Body of pancreas (tissue), 4 donors: Measurements from ENCODE around the gene ZFPL1. TPM values are rescaled to one million over a fixed set of nuclear protein-coding genes. Genes with fewer than 3 reads are reported as not detected.
A peak's percentile ranks its signal among the peaks of the same experiment; 100 is the strongest.

ENCODE experiments used
- ATAC-seq: fragments of 150-250 bp; one replicate; pipeline ENCODE4 v1.9.1; 2016
- DNase-seq, 4 donors: peaks; one replicate each; pipeline ENCODE4 v3.0.0-alpha.2; 2019
- H3K27ac ChIP-seq, 4 donors: fragments of 200-600 bp; sonication (generic); 1 replicate in 3 of 4; 2 replicates in 1 of 4; pipeline versions ENCODE4 v1.5.1 to v1.6.1; 2016 to 2019; ENCODE audit warnings: mild to moderate bottlenecking in 1 of 4, mixed read lengths in 1 of 4, moderate library complexity in 1 of 4
- H3K27me3 ChIP-seq, 2 donors: fragments of 200-600 bp; sonication (generic); one replicate each; pipeline ENCODE4 v1.6.0; 2016; ENCODE audit warnings: mild to moderate bottlenecking in 1 of 2
- H3K36me3 ChIP-seq, 2 donors: fragments of 200-600 bp; sonication (generic); replicated peaks in 1 of 2; 2 replicates each; pipeline ENCODE4 v1.5.1; 2016; ENCODE audit warnings: low read depth in 2 of 2; ENCODE audit not compliant: insufficient read depth in 1 of 2
- H3K4me1 ChIP-seq: fragments of 200-600 bp; sonication (generic); one replicate; pipeline ENCODE4 v1.6.0; 2016
- H3K4me3 ChIP-seq, 2 donors: fragments of 200-600 bp; sonication (generic); 1 replicate in 1 of 2; 2 replicates in 1 of 2; pipeline ENCODE4 v1.5.1; 2016 to 2019
- H3K9me3 ChIP-seq, 3 donors: fragments of 200-600 bp; sonication (generic); 1 replicate in 2 of 3; 2 replicates in 1 of 3; pipeline ENCODE4 v1.5.1; 2016
- CTCF ChIP-seq, 7 experiments: fragments of 450-650 bp in 4 of 7; fragments of 200-600 bp in 3 of 7; sonication (generic) in 3 of 7; IDR thresholded peaks; one replicate each; pipeline ENCODE4 v1.5.1; 2016 to 2019; ENCODE audit warnings: antibody characterized with exemption in 7 of 7
- POLR2A ChIP-seq, 3 donors: fragments of 450-650 bp; IDR thresholded peaks; one replicate each; pipeline ENCODE4 v1.6.1; 2016; ENCODE audit warnings: antibody characterized with exemption in 3 of 3, mild to moderate bottlenecking in 2 of 3
- WGBS, 2 donors: methylation state at CpG; one replicate each; pipeline ENCODE4 v1.1.5; 2017; 5-methylcytosine and 5-hydroxymethylcytosine counted together
- intact Hi-C: fragments of 100-400 bp; cut with DNase I; formaldehyde crosslinking; loops from one replicate; pipeline ENCODE4 v1.15.1; 2023
- total RNA-seq, 2 donors: library from RNA; depleted of rRNA; stranded (reverse); fragments of >200 nt; gene quantifications; one replicate each; pipeline ENCODE4 v1.1.0, GENCODE V29; 2016

Gene ZFPL1
- total RNA-seq, 2 donors from 2014 or later = 23.1 to 29.3 TPM

- peak; percentile 37 for ATAC-seq
- TF ChIP-seq CTCF (IDR thresholded peaks at IDR 0.05) (peak; percentile 94 to 99 (median 96)), POLR2A (IDR thresholded peaks at IDR 0.05) (no peak)
- 6 to 8% methylated on average over 17 to 18 of the region's 18 CpGs for WGBS, 2 donors
Observed at GRCh38 chr11:65110354-65110861, 26.4 kb downstream of the ZFPL1 start.

DNA sequence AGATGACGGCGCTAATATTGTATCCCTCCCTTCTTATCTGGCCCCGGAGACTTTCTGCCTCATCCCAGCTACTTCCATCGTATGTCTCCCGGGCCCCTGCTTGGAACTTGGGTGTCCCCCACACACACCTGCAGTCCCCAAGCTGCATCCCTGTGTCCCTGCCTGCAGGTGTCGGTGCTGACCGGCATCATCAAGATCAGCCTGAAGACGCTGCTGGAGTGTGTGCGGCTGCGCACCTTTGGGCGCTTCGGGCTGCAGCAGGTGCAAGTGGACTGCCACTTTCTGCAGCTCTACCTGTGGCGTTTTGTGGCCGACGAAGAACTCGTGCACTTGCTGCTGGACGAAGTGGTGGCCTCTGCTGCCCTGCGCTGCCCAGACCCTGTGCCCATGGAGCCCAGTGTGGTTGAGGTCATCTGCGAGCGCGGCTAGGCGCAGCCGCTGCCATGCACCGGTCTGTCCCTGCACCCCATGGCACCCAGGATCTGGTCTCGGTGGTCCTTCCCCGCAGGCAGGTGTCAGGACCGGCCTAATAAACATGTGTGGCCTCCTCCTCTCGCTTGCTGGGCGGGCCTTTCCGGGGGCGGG lies 27.2 kb downstream of the ZFPL1 start:
- H3K27me3 ChIP-seq = no peaks in the 10 kb centered on the region
- no peak for ATAC-seq
- no peak for TF ChIP-seq POLR2A (IDR thresholded peaks at IDR 0.05)
- TF ChIP-seq CTCF (IDR thresholded peaks at IDR 0.05) = no peak
- peak in 1 of 4 donors; percentile 24 for DNase-seq
- H3K36me3 ChIP-seq = peaks cover 0 to 7% of the 10 kb centered on the region in 2 donors
- H3K27ac ChIP-seq = peak overlapping the region in 3 of 4 donors; percentile 83 to 93 (median 92)
- no peaks in the 10 kb centered on the region for H3K9me3 ChIP-seq
- no peak overlapping the region for H3K4me3 ChIP-seq
- WGBS, 2 donors = 51 to 57% methylated on average over 31 of the region's 31 CpGs
- peaks cover 59% of the 10 kb centered on the region for H3K4me1 ChIP-seq
- intact Hi-C loops = no loop called here

More at GRCh38 chr11:65110354-65110861, 26.4 kb downstream of the ZFPL1 start:
- no peaks in the 10 kb centered on the region for H3K27me3 ChIP-seq
- peaks cover 54% of the 10 kb centered on the region for H3K4me1 ChIP-seq
- peaks cover 0 to 7% of the 10 kb centered on the region in 2 donors for H3K36me3 ChIP-seq
- H3K4me3 ChIP-seq = no peak overlapping the region
- peak overlapping the region in 3 of 4 donors; percentile 42 to 93 (median 83) for H3K27ac ChIP-seq
- peak; percentile 88 to 94 (median 90) for DNase-seq
- intact Hi-C loops = no loop called here
- no peaks in the 10 kb centered on the region for H3K9me3 ChIP-seq

GRCh38 chr11:65111744-65112545 lies 27.9 kb downstream of the ZFPL1 start, which contains the start of gene TM7SF2:
TSS of gene TM7SF2 (plus strand) at chr11:65111872. CDS start at chr11:65112016, 144 bp downstream.
- intact Hi-C loops = no loop called here
- Histone ChIP-seq H3K36me3 (peaks cover 0 to 7% of the 10 kb centered on the region in 2 donors), H3K4me1 (peaks cover 66% of the 10 kb centered on the region), H3K4me3 (peak within 1 kb of the TSS; percentile 20 to 66), H3K9me3 (no peaks in the 10 kb centered on the region), H3K27ac (peak within 1 kb of the TSS; percentile 70 to 93 (median 88)), H3K27me3 (no peaks in the 10 kb centered on the region)
- TF ChIP-seq CTCF (IDR thresholded peaks at IDR 0.05) = peak in 1 of 7 experiments; percentile 7
- TF ChIP-seq POLR2A (IDR thresholded peaks at IDR 0.05) = peak; percentile 97 to 99 (median 99)
- ATAC-seq = peak; percentile 85
- 0 to 1% methylated on average over 33 to 61 of the region's 64 CpGs for WGBS, 2 donors
- peak; percentile 98 to 99 (median 99) for DNase-seq

- 1 to 5% methylated on average over 12 to 44 of the region's 57 CpGs for WGBS, 2 donors
- intact Hi-C loops = no loop called here
Observed at GRCh38 chr11:65112546-65113360, 28.7 kb downstream of the ZFPL1 start.

More at GRCh38 chr11:65112546-65113360, 28.7 kb downstream of the ZFPL1 start:
- ATAC-seq (peak; percentile 43), DNase-seq (peak; percentile 69 to 76 (median 72))
- Histone ChIP-seq H3K9me3 (no peaks in the 10 kb centered on the region), H3K4me3 (peak overlapping the region; percentile 20 to 66), H3K36me3 (peaks cover 0 to 4% of the 10 kb centered on the region in 2 donors), H3K27ac (peak overlapping the region; percentile 70 to 93 (median 88)), H3K27me3 (no peaks in the 10 kb centered on the region), H3K4me1 (peaks cover 66% of the 10 kb centered on the region)
- TF ChIP-seq POLR2A (IDR thresholded peaks at IDR 0.05) (peak in 2 of 3 donors; percentile 17 to 37), CTCF (IDR thresholded peaks at IDR 0.05) (peak; percentile 72 to 97 (median 86))
